ACC112 (cell line): Measurements from ENCODE around the gene TMEM151B.

Experiments used
- H2AFZ ChIP-seq: fragments of 200-600 bp; sonication (generic); one replicate; pipeline ENCODE4 v1.6.0; 2017; ENCODE audit warnings: antibody characterized with exemption, low read length; ENCODE audit not compliant: unreplicated experiment
- H3K27ac ChIP-seq: fragments of 200-600 bp; sonication (generic); 2 replicates; pipeline ENCODE4 v1.5.1; 2014; ENCODE audit warnings: low read depth, mild to moderate bottlenecking, antibody characterized with exemption, low read length, moderate library complexity
- H3K27me3 ChIP-seq: fragments of 200-600 bp; sonication (generic); 2 replicates; pipeline ENCODE4 v1.6.1; 2014; ENCODE audit warnings: mild to moderate bottlenecking, antibody characterized with exemption, low read length, moderate library complexity, mixed read lengths; ENCODE audit not compliant: insufficient read depth
- H3K36me3 ChIP-seq: fragments of 200-600 bp; sonication (generic); 2 replicates; pipeline ENCODE4 v1.6.1; 2016; ENCODE audit warnings: mild to moderate bottlenecking, antibody characterized with exemption, low read length, moderate library complexity, mixed read lengths; ENCODE audit not compliant: insufficient read depth
- H3K4me1 ChIP-seq: fragments of 200-600 bp; sonication (generic); one replicate; pipeline ENCODE4 v1.6.1; 2016; ENCODE audit warnings: low read length, mixed read lengths; ENCODE audit not compliant: insufficient read depth, unreplicated experiment, control insufficient read depth
- H3K4me3 ChIP-seq: fragments of 200-600 bp; sonication (generic); 2 replicates; pipeline ENCODE4 v1.5.1; 2014; ENCODE audit warnings: mild to moderate bottlenecking, low read depth, low read length
- H3K79me2 ChIP-seq: fragments of 200-600 bp; sonication (generic); one replicate; pipeline ENCODE4 v1.6.0; 2016; ENCODE audit warnings: low read length; ENCODE audit not compliant: control insufficient read depth, unreplicated experiment, insufficient read depth

TMEM151B gene

GRCh38 chr6:44268095-44268628, 2.1 kb upstream of the TMEM151B start:
- Histone ChIP-seq H3K27ac (no peak overlapping the region), H2AFZ (no peak overlapping the region), H3K36me3 (no peaks in the 10 kb centered on the region), H3K4me3 (no peak overlapping the region), H3K27me3 (peaks cover 44% of the 10 kb centered on the region), H3K79me2 (peaks cover 12% of the 10 kb centered on the region), H3K4me1 (peaks cover under 1% of the 10 kb centered on the region)

GRCh38 chr6:44269178-44269920, 901 bp upstream of the TMEM151B start:
- no peaks in the 10 kb centered on the region for H3K36me3 ChIP-seq
- H3K27me3 ChIP-seq = peaks cover 54% of the 10 kb centered on the region
- no peak overlapping the region for H3K4me3 ChIP-seq
- no peak overlapping the region for H2AFZ ChIP-seq
- peaks cover 4% of the 10 kb centered on the region for H3K79me2 ChIP-seq
- H3K4me1 ChIP-seq = no peaks in the 10 kb centered on the region
- no peak overlapping the region for H3K27ac ChIP-seq

- Histone ChIP-seq H3K79me2 (no peaks in the 10 kb centered on the region), H3K27me3 (peaks cover 62% of the 10 kb centered on the region), H3K36me3 (no peaks in the 10 kb centered on the region), H2AFZ (no peak overlapping the region), H3K4me1 (no peaks in the 10 kb centered on the region), H3K4me3 (no peak overlapping the region), H3K27ac (no peak overlapping the region)
These were observed 516 bp downstream of the TMEM151B start for GRCh38 chr6:44270526-44271405.

GRCh38 chr6:44271406-44271723, 1.1 kb downstream of the TMEM151B start:
- H3K27ac ChIP-seq = no peak overlapping the region
- H3K27me3 ChIP-seq = peaks cover 68% of the 10 kb centered on the region
- no peaks in the 10 kb centered on the region for H3K36me3 ChIP-seq
- H3K4me3 ChIP-seq = no peak overlapping the region
- H3K79me2 ChIP-seq = no peaks in the 10 kb centered on the region
- no peak overlapping the region for H2AFZ ChIP-seq
- H3K4me1 ChIP-seq = no peaks in the 10 kb centered on the region

GRCh38 chr6:44271914-44272313, 1.7 kb downstream of the TMEM151B start:
- Histone ChIP-seq H2AFZ (no peak overlapping the region), H3K79me2 (no peaks in the 10 kb centered on the region), H3K4me1 (no peaks in the 10 kb centered on the region), H3K27me3 (peaks cover 74% of the 10 kb centered on the region), H3K4me3 (no peak overlapping the region), H3K36me3 (no peaks in the 10 kb centered on the region), H3K27ac (no peak overlapping the region)

- no peak overlapping the region for H3K4me3 ChIP-seq
- no peaks in the 10 kb centered on the region for H3K79me2 ChIP-seq
- no peaks in the 10 kb centered on the region for H3K4me1 ChIP-seq
- no peak overlapping the region for H3K27ac ChIP-seq
- no peaks in the 10 kb centered on the region for H3K36me3 ChIP-seq
- peaks cover 80% of the 10 kb centered on the region for H3K27me3 ChIP-seq
- no peak overlapping the region for H2AFZ ChIP-seq
These were observed 2.3 kb downstream of the TMEM151B start for GRCh38 chr6:44272529-44272928.

GRCh38 chr6:44272999-44273566, 2.8 kb downstream of the TMEM151B start:
- H3K36me3 ChIP-seq = no peaks in the 10 kb centered on the region
- peaks cover 80% of the 10 kb centered on the region for H3K27me3 ChIP-seq
- no peak overlapping the region for H3K27ac ChIP-seq
- H2AFZ ChIP-seq = no peak overlapping the region
- no peak overlapping the region for H3K4me3 ChIP-seq
- H3K79me2 ChIP-seq = no peaks in the 10 kb centered on the region
- H3K4me1 ChIP-seq = no peaks in the 10 kb centered on the region

- no peaks in the 10 kb centered on the region for H3K36me3 ChIP-seq
- no peak overlapping the region for H3K4me3 ChIP-seq
- peaks cover 75% of the 10 kb centered on the region for H3K27me3 ChIP-seq
- no peak overlapping the region for H3K27ac ChIP-seq
- H3K79me2 ChIP-seq = no peaks in the 10 kb centered on the region
- H3K4me1 ChIP-seq = peaks cover under 1% of the 10 kb centered on the region
- H2AFZ ChIP-seq = no peak overlapping the region
These were observed 3.4 kb downstream of the TMEM151B start for GRCh38 chr6:44273617-44274016.

GRCh38 chr6:44275271-44275748, 5.1 kb downstream of the TMEM151B start:
- Histone ChIP-seq H3K4me1 (peaks cover 6% of the 10 kb centered on the region), H3K4me3 (peak overlapping the region; percentile 63), H3K27me3 (peaks cover 62% of the 10 kb centered on the region), H3K27ac (no peak overlapping the region), H3K79me2 (no peaks in the 10 kb centered on the region), H2AFZ (no peak overlapping the region), H3K36me3 (no peaks in the 10 kb centered on the region)

GRCh38 chr6:44275749-44276648, 5.7 kb downstream of the TMEM151B start:
- Histone ChIP-seq H3K4me1 (peaks cover 6% of the 10 kb centered on the region), H3K79me2 (no peaks in the 10 kb centered on the region), H3K27ac (no peak overlapping the region), H2AFZ (peak overlapping the region; percentile 46), H3K36me3 (no peaks in the 10 kb centered on the region), H3K27me3 (peaks cover 67% of the 10 kb centered on the region), H3K4me3 (peak overlapping the region; percentile 63)
